IMR-90 (cell line): ENCODE results near the gene SIPA1. TPM values are rescaled to one million over a fixed set of nuclear protein-coding genes. Genes with fewer than 3 reads are reported as not detected.

Source experiments
- ATAC-seq: fragments of 200-7000 bp; cut with Tn5 transposase; 2 replicates; pipeline ENCODE4 v1.9.1; 2020; ENCODE audit warnings: low read depth, mild to moderate bottlenecking, moderate library complexity
- BruUV-seq: library from RNA; stranded (reverse); fragments of 400-500 nt; replicated peaks from 2 replicates; lab custom pipeline; 2021; lab: Mats Ljungman, UMichigan
- CTCF ChIA-PET: fragments of 300-600 bp; formaldehyde crosslinking; extraction: SDS; loops from one replicate; lab custom pipeline; 2021; ENCODE audit warnings: antibody characterized with exemption; lab: Yijun Ruan, JAX
- POLR2A ChIA-PET: fragments of 300-600 bp; sonication (Branson Sonifier 250); formaldehyde crosslinking; loops from one replicate; lab custom pipeline; 2022; ENCODE audit warnings: antibody characterized with exemption; ENCODE audit not compliant: unreplicated experiment; lab: Charles Lee
- DNase-seq: peaks from one replicate; pipeline ENCODE4 v3.0.0; 2013
- H2AFZ ChIP-seq: replicated peaks from 2 replicates; pipeline ENCODE3; 2013; ENCODE audit warnings: low read length, mild to moderate bottlenecking; ENCODE audit not compliant: poor library complexity
- H2AK5ac ChIP-seq: 2 replicates; pipeline ENCODE4 v1.6.1; 2013; ENCODE audit warnings: low read depth, low read length, inconsistent platforms
- H2AK9ac ChIP-seq: replicated peaks from 2 replicates; pipeline ENCODE3; 2013; ENCODE audit warnings: mild to moderate bottlenecking, low read depth, low read length, moderate library complexity; ENCODE audit not compliant: poor library complexity
- H2BK120ac ChIP-seq: 2 replicates; pipeline ENCODE4 v1.6.1; 2013; ENCODE audit warnings: low read depth, low read length, inconsistent platforms
- H2BK15ac ChIP-seq: 3 replicates; pipeline ENCODE4 v1.6.1; 2013; ENCODE audit warnings: low read depth, low read length, inconsistent platforms
- H2BK20ac ChIP-seq: 2 replicates; pipeline ENCODE4 v1.6.1; 2013; ENCODE audit warnings: low read depth, mild to moderate bottlenecking, inconsistent platforms, low read length, moderate library complexity
- H2BK5ac ChIP-seq: 2 replicates; pipeline ENCODE4 v1.6.1; 2013; ENCODE audit warnings: mild to moderate bottlenecking, low read depth, low read length, inconsistent platforms; ENCODE audit not compliant: poor library complexity, severe bottlenecking
- H3K14ac ChIP-seq: replicated peaks from 2 replicates; pipeline ENCODE4 v1.6.1; 2013; ENCODE audit warnings: low read depth, low read length, inconsistent platforms
- H3K18ac ChIP-seq: 2 replicates; pipeline ENCODE4 v1.6.1; 2013; ENCODE audit warnings: low read depth, low read length, control low read depth
- H3K23ac ChIP-seq: 2 replicates; pipeline ENCODE4 v1.6.1; 2013; ENCODE audit warnings: low read depth, low read length, inconsistent platforms
- H3K27ac ChIP-seq: 2 replicates; pipeline ENCODE4 v1.5.1; 2013; ENCODE audit warnings: mild to moderate bottlenecking, control low read depth, low read length; ENCODE audit not compliant: insufficient read depth
- H3K27me3 ChIP-seq: 2 replicates; pipeline ENCODE4 v1.6.1; 2013; ENCODE audit warnings: low read length; ENCODE audit not compliant: control insufficient read depth, insufficient read depth
- H3K36me3 ChIP-seq: 2 replicates; pipeline ENCODE4 v1.6.1; 2013; ENCODE audit warnings: low read length, mixed read lengths; ENCODE audit not compliant: control insufficient read depth, insufficient read depth
- H3K4ac ChIP-seq: 2 replicates; pipeline ENCODE4 v1.6.1; 2013; ENCODE audit warnings: low read depth, low read length, inconsistent platforms
- H3K4me1 ChIP-seq: 2 replicates; pipeline ENCODE4 v1.6.1; 2013; ENCODE audit warnings: low read length, mixed read lengths; ENCODE audit not compliant: control insufficient read depth, insufficient read depth
- H3K4me2 ChIP-seq: 2 replicates; pipeline ENCODE4 v1.6.1; 2013; ENCODE audit warnings: low read depth, mild to moderate bottlenecking, control low read depth, low read length, moderate library complexity
- H3K4me3 ChIP-seq: 2 replicates; pipeline ENCODE4 v1.5.1; 2013; ENCODE audit warnings: low read depth, mild to moderate bottlenecking, control low read depth, low read length, moderate library complexity; ENCODE audit not compliant: insufficient read depth
- H3K56ac ChIP-seq: 2 replicates; pipeline ENCODE4 v1.6.1; 2013; ENCODE audit warnings: low read length, inconsistent platforms; ENCODE audit not compliant: insufficient read depth; ENCODE audit errors: extremely low read depth
- H3K79me1 ChIP-seq, 2 experiments: 2 replicates each; pipeline ENCODE4 v1.6.1; 2013; ENCODE audit warnings: low read length in 2 of 2, inconsistent platforms in 1 of 2, low read depth in 1 of 2
- H3K9ac ChIP-seq: 2 replicates; pipeline ENCODE4 v1.6.1; 2013; ENCODE audit warnings: low read depth, low read length, control low read depth
- H3K9me1 ChIP-seq: 2 replicates; pipeline ENCODE4 v1.6.1; 2013; ENCODE audit warnings: low read length, inconsistent platforms; ENCODE audit not compliant: insufficient read depth
- H3K9me3 ChIP-seq: 2 replicates; pipeline ENCODE4 v1.6.1; 2013; ENCODE audit warnings: low read length; ENCODE audit not compliant: control insufficient read depth, insufficient read depth
- H4K20me1 ChIP-seq: 2 replicates; pipeline ENCODE4 v1.6.1; 2013; ENCODE audit warnings: low read length, inconsistent platforms; ENCODE audit not compliant: insufficient read depth
- H4K5ac ChIP-seq: 2 replicates; pipeline ENCODE4 v1.6.1; 2013; ENCODE audit warnings: mild to moderate bottlenecking, low read depth, low read length, control low read depth
- H4K8ac ChIP-seq, 2 experiments: 2 replicates each; pipeline ENCODE4 v1.6.1; 2013; ENCODE audit warnings: low read depth in 2 of 2, low read length in 2 of 2, control low read depth in 1 of 2, inconsistent platforms in 1 of 2
- H4K91ac ChIP-seq: 2 replicates; pipeline ENCODE4 v1.6.1; 2013; ENCODE audit warnings: low read depth, low read length, inconsistent platforms; ENCODE audit not compliant: insufficient read depth
- BHLHE40 ChIP-seq: fragments of 150-350 bp; IDR thresholded peaks from 2 replicates; pipeline ENCODE4 v1.6.1; 2016; ENCODE audit warnings: mild to moderate bottlenecking, low read depth, low read length
- CEBPB ChIP-seq: IDR thresholded peaks from 2 replicates; pipeline ENCODE4 v1.6.1; 2012; ENCODE audit warnings: low read depth, low read length, improper control_type of control experiment
- CHD1 ChIP-seq: IDR thresholded peaks from 2 replicates; pipeline ENCODE4 v1.6.1; 2012; ENCODE audit warnings: low read depth, low read length, improper control_type of control experiment
- MAZ ChIP-seq: IDR thresholded peaks from 2 replicates; pipeline ENCODE4 v1.6.1; 2012; ENCODE audit warnings: low read depth, mild to moderate bottlenecking, low read length, improper control_type of control experiment, moderate library complexity, borderline replicate concordance
- NFE2L2 ChIP-seq: fragments of 150-350 bp; IDR thresholded peaks from 2 replicates; pipeline ENCODE4 v1.6.1; 2016; ENCODE audit warnings: low read depth, mild to moderate bottlenecking, low read length
- POLR2A ChIP-seq: IDR thresholded peaks from 2 replicates; pipeline ENCODE4 v1.6.1; 2012; ENCODE audit warnings: mild to moderate bottlenecking, low read depth, low read length
- RCOR1 ChIP-seq: IDR thresholded peaks from 2 replicates; pipeline ENCODE4 v1.6.1; 2012; ENCODE audit warnings: mild to moderate bottlenecking, low read length, improper control_type of control experiment; ENCODE audit not compliant: insufficient replicate concordance
- WGBS, 2 experiments: methylation state at CpG; one replicate each; pipeline versions ENCODE4 v1.1.5 to v1.1.7; 2013; ENCODE audit warnings: missing lambda C conversion rate in 2 of 2; ENCODE audit not compliant: insufficient read length in 1 of 2; ENCODE audit errors: extremely low coverage in 2 of 2; 5-methylcytosine and 5-hydroxymethylcytosine counted together
- dilution Hi-C: fragments of 300-500 bp; cut with HindIII; formaldehyde crosslinking; loops from one replicate; pipeline ENCODE4 v1.14.3; 2018; ENCODE audit warnings: low sequenced_read_pairs; ENCODE audit not compliant: unreplicated experiment
- in situ Hi-C: fragments of 300-500 bp; cut with MboI; formaldehyde crosslinking; loops from 3 replicates; pipeline ENCODE4 v1.14.3; 2019; ENCODE audit warnings: low sequenced_read_pairs, inconsistent platforms, mixed read lengths
- intact Hi-C: fragments of 100-400 bp; cut with micrococcal nuclease; formaldehyde crosslinking; loops from 2 replicates; pipeline ENCODE4 v1.10.0; 2022
- polyA plus RNA-seq, 3 experiments: library from polyadenylated mRNA; depleted of rRNA; stranded (reverse); fragments of >200 nt; gene quantifications; 2 replicates each; pipeline ENCODE4 v1.2.3, GENCODE V29; 2012; ENCODE audit warnings: low replicate concordance in 1 of 3
- total RNA-seq: library from RNA; depleted of rRNA; stranded (reverse); fragments of >200 nt; gene quantifications from 2 replicates; pipeline ENCODE4 v1.2.3, GENCODE V29; 2012
- TF ChIP-seq, protein P1 (sequence below): conservative IDR thresholded peaks from 2 replicates; pipeline ENCODE4 v1.5.1; 2012; ENCODE audit warnings: mild to moderate bottlenecking, low read depth, low read length, improper control_type of control experiment
- TF ChIP-seq, protein P2 (sequence below): fragments of 150-350 bp; IDR thresholded peaks from 2 replicates; pipeline ENCODE4 v1.6.1; 2016; ENCODE audit warnings: low read depth, mild to moderate bottlenecking, low read length, moderate library complexity, borderline replicate concordance

Gene SIPA1
- total and polyA plus RNA-seq, 2 of the 4 experiments (the other 2 are of a cell fraction): 10.6 to 39.7 TPM

DNA sequence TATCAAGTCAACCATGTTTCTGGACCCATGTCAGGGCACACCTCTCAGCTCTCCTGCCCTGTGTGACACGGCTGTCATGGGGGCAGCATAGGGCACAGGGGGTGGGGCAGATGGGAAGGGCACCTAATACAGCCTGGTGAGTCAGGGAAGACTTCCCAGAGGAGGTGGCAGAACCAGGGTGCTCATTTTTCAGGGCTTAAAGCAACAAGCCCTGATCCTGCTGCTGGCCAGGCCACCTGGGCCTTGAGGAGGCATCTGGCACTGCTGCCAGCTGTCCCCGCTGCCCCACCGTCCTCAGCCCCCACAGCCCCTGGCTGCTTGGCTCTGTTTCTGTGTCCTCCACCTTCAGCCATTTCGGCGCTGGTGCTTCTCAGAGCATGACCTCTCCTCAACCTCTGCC is 28.2 kb upstream of the SIPA1 start:
- ChIA-PET POLR2A (interaction anchor here (0.6 kb wide), 1 partner anchor 187 kb away, joined by 3 read pairs; the partner anchor contains the start of gene NEAT1), CTCF (no interaction called here)
- no peak overlapping the region for H3K18ac ChIP-seq
- no TSS peak for BruUV-seq
- no peak for TF ChIP-seq NFE2L2
- TF ChIP-seq BHLHE40: no peak
- TF ChIP-seq POLR2A: no peak
- TF ChIP-seq, protein P1, sequence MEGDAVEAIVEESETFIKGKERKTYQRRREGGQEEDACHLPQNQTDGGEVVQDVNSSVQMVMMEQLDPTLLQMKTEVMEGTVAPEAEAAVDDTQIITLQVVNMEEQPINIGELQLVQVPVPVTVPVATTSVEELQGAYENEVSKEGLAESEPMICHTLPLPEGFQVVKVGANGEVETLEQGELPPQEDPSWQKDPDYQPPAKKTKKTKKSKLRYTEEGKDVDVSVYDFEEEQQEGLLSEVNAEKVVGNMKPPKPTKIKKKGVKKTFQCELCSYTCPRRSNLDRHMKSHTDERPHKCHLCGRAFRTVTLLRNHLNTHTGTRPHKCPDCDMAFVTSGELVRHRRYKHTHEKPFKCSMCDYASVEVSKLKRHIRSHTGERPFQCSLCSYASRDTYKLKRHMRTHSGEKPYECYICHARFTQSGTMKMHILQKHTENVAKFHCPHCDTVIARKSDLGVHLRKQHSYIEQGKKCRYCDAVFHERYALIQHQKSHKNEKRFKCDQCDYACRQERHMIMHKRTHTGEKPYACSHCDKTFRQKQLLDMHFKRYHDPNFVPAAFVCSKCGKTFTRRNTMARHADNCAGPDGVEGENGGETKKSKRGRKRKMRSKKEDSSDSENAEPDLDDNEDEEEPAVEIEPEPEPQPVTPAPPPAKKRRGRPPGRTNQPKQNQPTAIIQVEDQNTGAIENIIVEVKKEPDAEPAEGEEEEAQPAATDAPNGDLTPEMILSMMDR: no peak
- no peak for TF ChIP-seq CHD1
- no peak for TF ChIP-seq CEBPB
- TF ChIP-seq, protein P2, sequence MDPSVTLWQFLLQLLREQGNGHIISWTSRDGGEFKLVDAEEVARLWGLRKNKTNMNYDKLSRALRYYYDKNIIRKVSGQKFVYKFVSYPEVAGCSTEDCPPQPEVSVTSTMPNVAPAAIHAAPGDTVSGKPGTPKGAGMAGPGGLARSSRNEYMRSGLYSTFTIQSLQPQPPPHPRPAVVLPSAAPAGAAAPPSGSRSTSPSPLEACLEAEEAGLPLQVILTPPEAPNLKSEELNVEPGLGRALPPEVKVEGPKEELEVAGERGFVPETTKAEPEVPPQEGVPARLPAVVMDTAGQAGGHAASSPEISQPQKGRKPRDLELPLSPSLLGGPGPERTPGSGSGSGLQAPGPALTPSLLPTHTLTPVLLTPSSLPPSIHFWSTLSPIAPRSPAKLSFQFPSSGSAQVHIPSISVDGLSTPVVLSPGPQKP: no peak
- no peak for TF ChIP-seq MAZ
- TF ChIP-seq RCOR1: no peak
- peaks cover 40% of the 10 kb centered on the region for H4K20me1 ChIP-seq
- H2BK20ac ChIP-seq: no peak overlapping the region
- H3K9ac ChIP-seq: no peak overlapping the region
- no peak overlapping the region for H3K4me3 ChIP-seq
- H3K4me2 ChIP-seq: no peak overlapping the region
- H3K36me3 ChIP-seq: peaks cover 26% of the 10 kb centered on the region
- H2BK120ac ChIP-seq: no peak overlapping the region
- dilution Hi-C loops (no loop called here), in situ Hi-C loops (no loop called here), intact Hi-C loops (loop anchor here (5.0 kb wide), 1 partner anchor 37 kb away; the partner anchor contains the start of genes FAM89B and ZNRD2)
- DNase-seq (no peak), ATAC-seq (no peak)
- 84% methylated on average over 3 of the region's 5 CpGs; no CpG with 5 or more reads in 1 of the 2 experiments for WGBS, 2 experiments
- H3K9me1 ChIP-seq: 0 out of 2 replicates have a peak, but pooled peaks cover 14% of the 10 kb centered on the region
- no peak overlapping the region for H3K27ac ChIP-seq
- peaks cover 13 to 78% of the 10 kb centered on the region in 2 experiments for H3K79me1 ChIP-seq
- no peak overlapping the region for H2AFZ ChIP-seq
- no peak overlapping the region for H2AK9ac ChIP-seq
- H4K5ac ChIP-seq: no peak overlapping the region
- no peak overlapping the region for H3K23ac ChIP-seq
- no peak overlapping the region for H2BK15ac ChIP-seq
- H3K27me3 ChIP-seq: no peaks in the 10 kb centered on the region
- H3K4ac ChIP-seq: no peak overlapping the region
- no peak overlapping the region for H4K91ac ChIP-seq
- H2AK5ac ChIP-seq: no peak overlapping the region
- H3K4me1 ChIP-seq: peaks cover 21% of the 10 kb centered on the region
- H3K14ac ChIP-seq: no peak overlapping the region
- no peak overlapping the region for H4K8ac ChIP-seq
- no peak overlapping the region for H2BK5ac ChIP-seq
- H3K9me3 ChIP-seq: no peaks in the 10 kb centered on the region
- no peak overlapping the region for H3K56ac ChIP-seq
